ENCODE data around the gene OVOL3.
A peak's percentile ranks its signal among the peaks of the same experiment; 100 is the strongest.

OVOL3 gene

GRCh38 chr19:36090910-36091695 is 19.8 kb upstream of the OVOL3 start:
- TF ChIP-seq CTCF (IDR thresholded peaks at IDR 0.05; ENCODE audit: extremely low read depth, missing control alignments): no peak
- no peak for DNase-seq (ENCODE audit: low spot score)

DNA sequence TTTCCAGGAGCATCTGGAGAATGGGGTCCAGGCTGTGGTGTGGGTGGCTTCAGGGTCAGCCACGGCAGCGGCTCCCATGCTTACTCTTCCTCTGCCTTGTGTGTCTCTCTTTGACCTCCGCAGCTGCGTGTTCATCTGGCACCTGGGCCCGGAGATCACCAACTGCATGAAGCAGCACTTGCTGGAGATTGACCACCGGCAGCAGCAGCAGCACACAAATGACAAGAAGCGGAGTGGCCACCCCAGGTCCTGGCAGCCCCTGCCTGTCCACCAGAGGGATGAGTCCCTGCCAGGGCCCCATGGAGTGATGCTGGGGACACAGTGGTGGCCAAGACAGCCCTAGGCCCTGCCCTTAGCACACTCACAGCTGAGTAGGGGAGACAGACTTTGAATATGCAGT is 18.4 kb upstream of the OVOL3 start:
- no peak for TF ChIP-seq CTCF (IDR thresholded peaks at IDR 0.05; ENCODE audit: extremely low read depth, missing control alignments)

GRCh38 chr19:36093146-36093662 is 17.7 kb upstream of the OVOL3 start:
- peak; percentile 80 for DNase-seq (ENCODE audit: low spot score)
- TF ChIP-seq CTCF (IDR thresholded peaks at IDR 0.05; ENCODE audit: extremely low read depth, missing control alignments): no peak

More for the DNA sequence above, 18.4 kb upstream of the OVOL3 start:
- DNase-seq (ENCODE audit: low spot score): no peak

GRCh38 chr19:36093687-36094086 is 17.3 kb upstream of the OVOL3 start:
- peak; percentile 66 for DNase-seq (ENCODE audit: low spot score)
- TF ChIP-seq CTCF (IDR thresholded peaks at IDR 0.05; ENCODE audit: extremely low read depth, missing control alignments): no peak

DNA sequence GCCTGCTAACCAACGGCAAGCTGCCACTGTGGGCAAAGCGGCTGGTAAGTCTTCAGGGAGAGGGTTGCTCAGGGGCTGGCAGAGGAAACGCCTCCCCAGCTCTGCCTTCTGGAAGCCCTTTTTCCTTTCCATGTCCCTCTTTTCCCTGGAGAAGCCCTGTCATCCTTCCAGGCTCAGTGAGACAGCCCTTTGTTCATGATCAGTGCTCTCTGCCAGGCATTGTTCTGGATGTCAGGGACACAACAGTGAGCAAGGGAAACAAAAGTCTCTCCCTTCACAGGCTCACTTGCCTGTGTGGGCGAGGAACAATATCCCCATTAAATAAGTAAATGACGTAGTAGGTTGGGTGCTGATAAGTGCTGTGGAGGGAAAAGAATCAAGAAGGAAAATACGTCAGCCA is 13.9 kb upstream of the OVOL3 start:
- no peak for DNase-seq (ENCODE audit: low spot score)
- TF ChIP-seq CTCF (IDR thresholded peaks at IDR 0.05; ENCODE audit: extremely low read depth, missing control alignments): no peak

GRCh38 chr19:36099166-36099785 is 11.7 kb upstream of the OVOL3 start:
- no peak for TF ChIP-seq CTCF (IDR thresholded peaks at IDR 0.05; ENCODE audit: extremely low read depth, missing control alignments)
- DNase-seq (ENCODE audit: low spot score): no peak

GRCh38 chr19:36100476-36100875 is 10.5 kb upstream of the OVOL3 start:
- DNase-seq (ENCODE audit: low spot score): no peak
- no peak for TF ChIP-seq CTCF (IDR thresholded peaks at IDR 0.05; ENCODE audit: extremely low read depth, missing control alignments)

All from GM20000 (cell line).